Measurements from ENCODE around the gene PCDHGC4.

- no peak for TF ChIP-seq CTCF (conservative IDR thresholded peaks at IDR 0.05)
- TF ChIP-seq ZFX (IDR thresholded peaks at IDR 0.05) = no peak
Observed at GRCh38 chr5:141496038-141496437, 11.2 kb downstream of the PCDHGC4 start.
